NK-92 (cell line): ENCODE results near the gene FOSB.
"Not testable (repeated sequence)": the region's sequence is repeated elsewhere in the genome, so short reads cannot be mapped to it uniquely, and the experiment has no call there.

Experiments
- DNase-seq: peaks from one replicate; lab custom pipeline; 2025; ENCODE audit not compliant: unreplicated experiment; lab: John Stamatoyannopoulos, UW

FOSB gene

DNA sequence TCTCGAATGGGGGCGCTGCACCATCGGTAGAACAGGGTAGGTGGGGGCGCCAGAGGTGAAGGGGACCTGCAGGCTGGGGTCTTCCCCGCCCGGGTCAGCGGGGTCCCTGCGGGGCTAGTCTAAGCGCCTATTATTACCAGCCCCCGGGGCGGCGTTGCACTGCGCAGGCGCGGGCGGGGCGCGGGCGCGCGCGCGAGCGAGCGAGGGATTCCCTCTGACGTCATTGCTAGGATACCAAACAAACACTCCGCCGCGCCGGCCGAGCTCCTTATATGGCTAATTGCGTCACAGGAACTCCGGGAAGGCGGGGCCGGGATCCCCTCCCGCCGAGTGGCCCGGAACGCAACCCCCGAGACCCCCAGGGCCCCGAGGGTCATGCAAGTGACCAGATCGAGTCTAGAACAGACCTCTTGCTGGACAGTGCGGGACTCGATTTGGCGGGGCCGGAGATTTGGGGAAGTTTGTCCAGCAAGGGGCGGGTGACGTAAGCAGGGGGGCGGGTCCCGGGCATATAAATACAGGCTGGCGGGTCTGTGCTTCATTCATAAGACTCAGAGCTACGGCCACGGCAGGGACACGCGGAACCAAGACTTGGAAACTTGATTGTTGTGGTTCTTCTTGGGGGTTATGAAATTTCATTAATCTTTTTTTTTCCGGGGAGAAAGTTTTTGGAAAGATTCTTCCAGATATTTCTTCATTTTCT is at the start of gene FOSB:
Gene FOSB (plus strand): TSS at position 541 of the 703 bp plus-strand sequence. CDS start 591 bp downstream, outside the sequence.
- no peak for DNase-seq

GRCh38 chr19:45418802-45419201 is 49.0 kb upstream of the FOSB start:
- no peak for DNase-seq

DNA sequence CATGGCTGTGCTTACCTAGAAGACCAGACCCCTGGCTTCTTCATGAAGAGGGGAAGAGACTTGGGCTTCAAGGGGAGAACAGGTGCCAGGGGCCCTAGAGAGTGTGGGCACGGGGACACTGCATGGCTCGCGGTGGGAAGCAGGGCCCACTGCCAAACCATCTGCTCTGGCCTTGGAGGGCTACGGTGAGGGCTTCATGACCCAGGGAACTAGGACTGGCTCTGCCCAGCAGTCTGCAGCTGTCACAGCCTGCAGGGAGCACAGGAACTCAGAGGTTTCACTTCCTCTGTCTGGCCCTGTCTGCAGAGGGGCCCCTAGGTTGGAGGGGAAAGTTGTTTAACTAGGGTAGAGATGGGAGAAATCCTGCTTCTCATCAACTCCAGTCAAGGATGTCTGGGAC is 48.4 kb upstream of the FOSB start:
- DNase-seq: no peak

- DNase-seq: no peak
Measured at GRCh38 chr19:45419895-45420294, 47.9 kb upstream of the FOSB start.

GRCh38 chr19:45420356-45420755 is 47.4 kb upstream of the FOSB start:
- no peak for DNase-seq

DNA sequence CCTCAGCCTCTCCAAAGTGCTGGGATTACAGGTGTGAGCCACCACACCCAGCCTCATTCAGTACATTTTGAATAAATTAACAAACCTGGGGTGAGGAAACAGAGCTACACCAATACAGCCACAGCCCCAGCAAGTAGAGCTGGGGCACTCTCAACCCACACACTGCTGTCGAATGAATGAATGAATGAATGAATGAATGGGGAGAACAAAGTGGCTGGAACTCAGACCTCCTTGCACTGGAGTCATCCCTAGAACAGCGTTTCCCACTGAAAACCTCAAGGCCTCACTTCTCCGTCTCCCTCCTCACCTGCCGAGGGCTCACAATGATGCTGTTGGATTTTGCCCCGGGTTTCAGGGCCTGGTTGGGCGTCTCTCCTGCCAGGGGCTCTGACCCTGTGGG is 46.9 kb upstream of the FOSB start:
- DNase-seq: no peak

- DNase-seq: no peak
Measured at GRCh38 chr19:45421947-45422498, 45.8 kb upstream of the FOSB start.

DNA sequence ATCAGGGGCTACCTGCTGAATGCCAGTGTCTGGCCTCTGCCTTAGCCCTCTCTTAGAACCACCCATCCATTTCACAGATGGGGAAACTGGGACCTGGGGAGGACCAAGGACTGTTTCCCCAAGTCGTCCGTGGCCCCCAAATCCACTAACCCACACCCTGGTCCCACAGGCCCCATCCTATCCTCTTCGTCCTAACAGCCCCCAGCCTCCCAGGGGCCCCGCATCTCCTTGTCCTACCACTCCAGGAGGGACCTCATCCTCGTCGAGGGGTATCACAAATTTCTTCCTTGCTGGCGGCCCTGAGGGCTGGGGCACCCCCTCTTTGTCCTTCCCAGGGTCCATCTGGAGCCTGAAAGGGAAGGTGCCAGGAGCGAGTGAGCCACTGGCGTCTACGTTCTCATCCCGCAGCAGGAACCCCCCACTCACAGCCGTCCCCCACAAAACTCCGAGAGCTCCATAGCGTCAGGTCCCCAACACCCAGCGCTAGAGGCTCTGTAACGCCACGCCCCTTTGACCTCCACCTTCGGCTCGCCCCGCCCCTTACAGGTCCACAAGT is 44.7 kb upstream of the FOSB start:
- DNase-seq: no peak

- DNase-seq: no peak
Measured at GRCh38 chr19:45423589-45424190, 44.1 kb upstream of the FOSB start, which contains the start of gene ERCC1. TSS of gene ERCC1 (minus strand) at chr19:45423917. CDS start at chr19:45423374, 543 bp downstream.

GRCh38 chr19:45424191-45425058 is 43.4 kb upstream of the FOSB start:
- DNase-seq: no peak

DNA sequence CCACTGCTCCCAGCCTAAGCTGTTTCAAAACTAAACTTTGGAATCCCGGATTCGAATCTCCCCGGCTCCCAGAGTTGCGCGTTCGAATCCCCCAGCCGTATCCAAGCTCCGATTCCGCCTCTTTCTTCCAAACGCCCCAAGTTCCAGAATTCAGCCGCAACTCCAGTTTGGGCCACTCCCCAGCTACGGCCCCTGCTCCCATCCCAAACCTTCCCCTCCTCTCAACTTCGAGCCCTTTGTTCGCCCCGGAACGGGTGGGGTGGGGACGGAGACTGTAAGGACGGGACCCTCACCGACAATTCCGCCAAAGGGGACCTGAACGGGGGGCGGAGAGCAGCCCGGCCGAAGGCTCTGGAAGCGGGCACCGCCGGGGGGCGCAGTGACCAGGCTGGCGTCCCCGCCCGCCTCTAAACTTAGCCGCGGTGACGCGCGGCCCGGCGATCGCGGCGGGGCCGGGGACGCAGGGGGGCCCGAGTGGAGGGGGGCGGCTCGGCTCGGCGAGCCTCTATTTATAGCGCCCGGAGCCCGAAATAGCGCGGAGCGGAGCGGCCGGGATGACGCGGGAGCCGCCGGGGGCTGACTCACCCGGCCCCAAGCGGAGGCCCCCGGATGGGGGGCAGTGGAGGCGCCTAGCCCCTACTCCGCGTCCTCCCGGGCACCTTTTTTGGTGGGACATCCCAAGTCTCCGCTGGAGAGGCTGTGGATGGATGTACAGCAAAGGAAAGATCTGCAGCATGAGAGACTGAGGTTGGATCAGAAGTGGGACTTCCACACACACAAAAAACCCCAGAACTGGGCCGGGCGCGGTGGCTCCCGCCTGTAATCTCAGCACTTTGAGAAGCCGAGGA is 39.2 kb upstream of the FOSB start:
- no peak for DNase-seq

- not testable (repeated sequence) for DNase-seq
Measured at GRCh38 chr19:45429896-45430295, 37.9 kb upstream of the FOSB start.

- not testable (repeated sequence) for DNase-seq
Measured at GRCh38 chr19:45431008-45431407, 36.8 kb upstream of the FOSB start.

DNA sequence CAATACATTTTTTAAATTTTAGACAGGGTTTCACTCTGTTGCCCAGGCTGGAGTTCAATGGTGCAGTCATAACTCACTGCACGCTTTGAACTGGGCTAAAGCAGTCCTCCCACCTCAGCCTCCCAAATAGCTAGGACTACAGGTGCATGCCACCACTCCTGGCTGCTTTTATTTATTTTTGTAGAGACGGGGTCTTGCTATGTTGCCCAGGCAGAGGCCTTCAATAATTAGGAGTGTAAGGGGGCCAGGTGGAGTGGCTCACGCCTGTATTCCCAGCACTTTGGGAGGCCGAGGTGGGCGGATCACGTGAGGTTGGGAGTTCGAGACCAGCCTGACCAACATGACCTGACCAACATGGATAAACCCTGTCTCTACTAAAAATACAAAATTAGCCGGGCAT is 35.3 kb upstream of the FOSB start:
- DNase-seq: not testable (repeated sequence)

DNA sequence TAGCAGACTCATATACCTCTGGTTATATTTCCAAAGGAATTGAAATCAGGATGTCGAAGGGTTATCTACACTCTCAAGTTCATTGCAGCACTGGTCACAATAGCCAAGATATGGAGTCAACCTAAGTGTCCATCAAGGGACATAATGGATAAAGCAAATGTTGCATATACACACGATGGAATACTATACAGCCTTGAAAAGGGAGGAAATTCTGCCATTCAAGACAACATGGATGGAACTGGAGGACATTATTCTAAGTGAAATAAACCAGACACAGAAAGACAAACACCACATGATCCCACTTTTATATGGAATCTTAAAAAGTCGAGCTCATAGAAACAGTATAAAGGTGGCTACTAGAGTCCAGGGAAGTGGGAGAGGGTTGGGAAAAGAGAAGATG is 30.5 kb upstream of the FOSB start:
- no peak for DNase-seq

GRCh38 chr19:45439190-45439568 is 28.6 kb upstream of the FOSB start:
- no peak for DNase-seq

DNA sequence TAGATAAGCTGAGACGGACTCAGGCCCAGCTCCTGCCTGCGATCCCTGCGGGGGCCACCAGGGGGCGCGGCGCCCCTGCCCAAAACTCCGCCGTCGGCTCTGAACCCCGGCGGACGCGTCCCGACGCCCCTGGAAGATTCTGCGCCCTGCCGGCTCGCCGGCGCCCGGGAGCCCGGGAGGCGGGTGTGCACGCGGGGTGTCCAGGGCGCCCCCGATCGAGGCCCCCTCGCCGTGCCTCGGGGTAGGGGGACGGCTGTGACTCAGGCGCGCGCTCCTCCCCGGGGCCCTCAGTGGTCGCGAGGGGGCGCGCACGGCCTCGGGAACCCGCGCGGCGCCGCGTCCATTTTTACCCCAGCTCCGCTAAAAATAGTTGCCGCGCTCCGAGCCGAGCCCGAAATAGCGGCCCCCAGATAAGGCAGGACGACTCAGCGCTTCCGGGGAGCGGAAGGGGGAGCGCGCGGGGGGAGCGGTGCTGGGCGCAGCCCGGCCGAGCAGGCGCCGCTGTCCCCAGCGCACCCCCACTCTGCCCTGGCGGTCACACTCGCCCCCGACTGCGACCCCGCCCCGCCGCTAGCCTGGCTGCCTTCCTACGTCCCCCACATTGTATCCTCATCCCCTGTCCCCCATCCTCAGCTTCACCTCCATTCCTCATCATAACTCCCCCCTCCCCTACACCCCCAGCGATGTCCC is 28.1 kb upstream of the FOSB start:
- no peak for DNase-seq

GRCh38 chr19:45440259-45440638 is 27.5 kb upstream of the FOSB start:
- DNase-seq: no peak

GRCh38 chr19:45440873-45441654 is 26.7 kb upstream of the FOSB start:
- DNase-seq: no peak
